Ectodermal cell (in vitro differentiated cells): Measurements from ENCODE around the gene L1CAM. TPM values are rescaled to one million over a fixed set of nuclear protein-coding genes. Genes with fewer than 3 reads are reported as not detected.

ENCODE experiments used
- H3K27ac ChIP-seq: 2 replicates; pipeline ENCODE4 v1.7.0; 2013; ENCODE audit warnings: mild to moderate bottlenecking, low read depth, low read length; ENCODE audit not compliant: insufficient read depth, poor library complexity, severe bottlenecking
- H3K27me3 ChIP-seq: 2 replicates; pipeline ENCODE4 v1.7.0; 2013; ENCODE audit warnings: mild to moderate bottlenecking, low read length; ENCODE audit not compliant: insufficient read depth, control insufficient read depth, poor library complexity, severe bottlenecking
- H3K36me3 ChIP-seq: one replicate; pipeline ENCODE4 v1.7.0; 2013; ENCODE audit warnings: low read length; ENCODE audit not compliant: control insufficient read depth, insufficient read depth
- H3K4me1 ChIP-seq: one replicate; pipeline ENCODE4 v1.7.0; 2013; ENCODE audit warnings: low read length; ENCODE audit not compliant: control insufficient read depth, insufficient read depth
- H3K4me3 ChIP-seq: 2 replicates; pipeline ENCODE4 v1.7.0; 2013; ENCODE audit warnings: low read depth, low read length, control low read depth; ENCODE audit not compliant: insufficient read depth
- H3K9me3 ChIP-seq: 2 replicates; pipeline ENCODE4 v1.7.0; 2013; ENCODE audit warnings: mild to moderate bottlenecking, low read length, moderate library complexity; ENCODE audit not compliant: control insufficient read depth
- WGBS, 2 experiments: methylation state at CpG; one replicate each; pipeline ENCODE4 v1.1.7; 2013; ENCODE audit warnings: missing lambda C conversion rate in 2 of 2; 5-methylcytosine and 5-hydroxymethylcytosine counted together
- polyA plus RNA-seq, 4 experiments: library from polyadenylated mRNA; stranded (reverse); fragments of 50-300 nt; gene quantifications; one replicate each; pipeline ENCODE4 v1.2.3, GENCODE V29; 2013

Gene L1CAM, protein sequence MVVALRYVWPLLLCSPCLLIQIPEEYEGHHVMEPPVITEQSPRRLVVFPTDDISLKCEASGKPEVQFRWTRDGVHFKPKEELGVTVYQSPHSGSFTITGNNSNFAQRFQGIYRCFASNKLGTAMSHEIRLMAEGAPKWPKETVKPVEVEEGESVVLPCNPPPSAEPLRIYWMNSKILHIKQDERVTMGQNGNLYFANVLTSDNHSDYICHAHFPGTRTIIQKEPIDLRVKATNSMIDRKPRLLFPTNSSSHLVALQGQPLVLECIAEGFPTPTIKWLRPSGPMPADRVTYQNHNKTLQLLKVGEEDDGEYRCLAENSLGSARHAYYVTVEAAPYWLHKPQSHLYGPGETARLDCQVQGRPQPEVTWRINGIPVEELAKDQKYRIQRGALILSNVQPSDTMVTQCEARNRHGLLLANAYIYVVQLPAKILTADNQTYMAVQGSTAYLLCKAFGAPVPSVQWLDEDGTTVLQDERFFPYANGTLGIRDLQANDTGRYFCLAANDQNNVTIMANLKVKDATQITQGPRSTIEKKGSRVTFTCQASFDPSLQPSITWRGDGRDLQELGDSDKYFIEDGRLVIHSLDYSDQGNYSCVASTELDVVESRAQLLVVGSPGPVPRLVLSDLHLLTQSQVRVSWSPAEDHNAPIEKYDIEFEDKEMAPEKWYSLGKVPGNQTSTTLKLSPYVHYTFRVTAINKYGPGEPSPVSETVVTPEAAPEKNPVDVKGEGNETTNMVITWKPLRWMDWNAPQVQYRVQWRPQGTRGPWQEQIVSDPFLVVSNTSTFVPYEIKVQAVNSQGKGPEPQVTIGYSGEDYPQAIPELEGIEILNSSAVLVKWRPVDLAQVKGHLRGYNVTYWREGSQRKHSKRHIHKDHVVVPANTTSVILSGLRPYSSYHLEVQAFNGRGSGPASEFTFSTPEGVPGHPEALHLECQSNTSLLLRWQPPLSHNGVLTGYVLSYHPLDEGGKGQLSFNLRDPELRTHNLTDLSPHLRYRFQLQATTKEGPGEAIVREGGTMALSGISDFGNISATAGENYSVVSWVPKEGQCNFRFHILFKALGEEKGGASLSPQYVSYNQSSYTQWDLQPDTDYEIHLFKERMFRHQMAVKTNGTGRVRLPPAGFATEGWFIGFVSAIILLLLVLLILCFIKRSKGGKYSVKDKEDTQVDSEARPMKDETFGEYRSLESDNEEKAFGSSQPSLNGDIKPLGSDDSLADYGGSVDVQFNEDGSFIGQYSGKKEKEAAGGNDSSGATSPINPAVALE
- polyA plus RNA-seq (2013, experiment 1 of 4) = 20.7 TPM
- 21.9 TPM for polyA plus RNA-seq (2013, experiment 2 of 4)
- polyA plus RNA-seq (2013, experiment 3 of 4) = 17.0 TPM
- 17.3 TPM for polyA plus RNA-seq (2013, experiment 4 of 4)

DNA sequence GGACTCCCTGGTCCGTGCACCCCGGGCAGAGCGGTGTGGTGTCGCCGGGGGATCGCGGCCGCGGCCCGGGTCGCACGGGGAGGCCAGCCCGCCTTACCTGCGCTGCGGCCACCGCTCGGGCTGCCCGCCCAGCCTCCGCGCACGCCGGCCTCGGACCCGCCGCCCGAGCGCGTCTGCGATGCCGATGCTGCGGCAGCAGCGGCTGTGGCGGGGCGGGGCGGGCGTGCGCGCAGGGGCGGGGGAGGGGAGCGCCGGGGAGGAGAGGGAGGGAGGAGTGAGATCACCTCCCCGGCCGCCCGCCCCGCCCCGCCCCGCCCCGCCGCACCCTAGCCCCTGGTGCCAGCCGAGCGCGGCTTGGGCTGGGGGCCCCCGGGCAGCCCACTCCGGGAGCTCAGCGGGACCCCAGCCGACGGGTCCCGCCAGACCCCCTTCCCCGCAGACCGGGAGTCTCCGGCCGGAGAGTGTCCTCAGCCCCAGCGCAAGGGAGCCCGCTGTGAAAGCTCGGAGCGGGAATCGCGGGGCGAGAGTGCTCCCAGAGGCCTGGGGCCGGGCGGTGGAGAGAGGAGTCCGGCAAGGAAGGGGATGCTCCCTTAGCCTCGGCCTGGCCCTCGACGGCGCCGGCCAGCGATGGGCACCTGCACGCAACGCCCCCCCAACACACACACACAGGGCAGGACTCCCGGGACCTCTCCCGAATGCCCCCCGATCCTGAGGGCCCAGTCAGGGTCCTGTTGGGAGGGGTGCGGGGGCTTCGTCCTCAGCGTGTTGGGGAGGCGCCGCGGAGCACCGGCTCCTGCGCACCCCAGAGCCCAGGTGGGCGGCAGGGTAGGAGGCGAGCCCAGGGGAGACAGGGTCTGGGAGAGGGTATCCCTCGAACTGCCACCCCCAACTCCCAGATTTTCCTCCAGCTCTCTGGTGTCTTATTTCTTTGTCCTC is at the start of gene L1CAM:
TSS of gene L1CAM (minus strand) at position 206 of the 936 bp plus-strand sequence. CDS start 10,337 bp downstream, outside the sequence.
- peak within 1 kb of the TSS; percentile 43 for H3K4me3 ChIP-seq
- H3K36me3 ChIP-seq = no peaks in the 10 kb centered on the region
- no peaks in the 10 kb centered on the region for H3K9me3 ChIP-seq
- peaks cover 26% of the 10 kb centered on the region for H3K4me1 ChIP-seq
- no peak within 1 kb of the TSS for H3K27ac ChIP-seq
- WGBS, 2 experiments = 1% methylated on average over 79 to 91 of the region's 94 CpGs
- peaks cover 27% of the 10 kb centered on the region for H3K27me3 ChIP-seq

DNA sequence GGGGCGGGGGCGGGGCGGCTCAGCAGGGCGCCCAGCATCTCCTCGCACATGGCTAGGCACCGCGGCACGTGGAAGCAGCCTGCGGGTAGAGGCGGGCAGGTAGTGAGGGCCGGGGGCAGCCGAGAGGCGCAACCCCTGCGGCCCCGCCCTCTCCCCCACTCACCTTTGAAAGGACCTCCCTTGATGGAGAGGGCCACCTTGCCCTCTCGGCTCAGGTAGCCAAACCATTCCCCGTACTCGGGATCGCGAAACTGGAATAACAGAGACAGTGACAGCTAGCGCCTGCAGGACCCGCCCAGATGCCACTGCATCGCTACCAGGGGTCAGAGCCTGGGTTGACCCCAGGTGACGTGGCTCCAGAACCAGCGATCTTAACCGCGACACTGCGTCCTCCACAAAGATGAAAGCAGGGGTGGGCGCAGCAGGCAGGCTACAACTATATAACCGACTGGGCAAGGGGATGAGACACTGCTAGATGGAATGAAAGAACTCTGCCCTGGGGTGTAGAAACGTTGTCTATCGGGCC is 49.4 kb upstream of the L1CAM start:
- Histone ChIP-seq H3K27me3 (no peaks in the 10 kb centered on the region), H3K36me3 (no peaks in the 10 kb centered on the region), H3K9me3 (no peaks in the 10 kb centered on the region), H3K27ac (no peak overlapping the region), H3K4me3 (peak overlapping the region; percentile 4), H3K4me1 (peaks cover 11% of the 10 kb centered on the region)
- 19 to 24% methylated on average over 31 of the region's 32 CpGs for WGBS, 2 experiments

DNA sequence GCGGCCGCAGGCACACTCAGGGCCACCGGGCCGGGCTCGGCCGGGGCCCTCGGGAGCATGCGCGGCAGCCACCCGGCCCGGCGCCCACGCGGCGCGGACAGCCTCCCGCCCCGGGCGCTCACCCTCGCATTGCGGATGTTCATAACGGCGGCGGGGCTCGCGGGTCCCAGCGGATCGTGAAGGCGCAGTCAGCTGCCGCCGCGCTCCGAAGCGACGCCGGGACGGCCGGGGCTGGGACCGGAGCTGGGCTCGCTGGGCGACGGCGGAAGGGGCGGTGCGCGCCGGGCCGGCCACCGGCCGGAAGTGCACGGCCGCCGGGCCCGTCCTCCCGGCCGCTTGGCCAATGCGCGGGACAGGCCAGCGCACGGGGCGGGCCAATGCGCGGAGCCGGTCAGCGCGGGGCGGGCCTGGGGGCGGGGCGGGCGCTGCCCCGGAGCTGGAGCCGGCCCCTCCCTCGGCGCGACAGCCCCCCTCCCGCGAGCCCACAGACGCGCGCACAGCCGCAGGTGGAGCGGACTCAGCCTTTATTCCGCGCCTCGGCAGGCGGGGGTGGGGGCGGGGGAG is 48.9 kb upstream of the L1CAM start, which contains the start of gene NAA10:
TSS of gene NAA10 (minus strand) at position 276 of the 564 bp plus-strand sequence. CDS start at position 143, 133 bp downstream.
- Histone ChIP-seq H3K9me3 (no peaks in the 10 kb centered on the region), H3K4me3 (peak within 1 kb of the TSS; percentile 71), H3K4me1 (peaks cover 9% of the 10 kb centered on the region), H3K36me3 (no peaks in the 10 kb centered on the region), H3K27me3 (no peaks in the 10 kb centered on the region), H3K27ac (no peak within 1 kb of the TSS)
- WGBS, 2 experiments = 0 to 1% methylated on average over 73 to 80 of the region's 87 CpGs

DNA sequence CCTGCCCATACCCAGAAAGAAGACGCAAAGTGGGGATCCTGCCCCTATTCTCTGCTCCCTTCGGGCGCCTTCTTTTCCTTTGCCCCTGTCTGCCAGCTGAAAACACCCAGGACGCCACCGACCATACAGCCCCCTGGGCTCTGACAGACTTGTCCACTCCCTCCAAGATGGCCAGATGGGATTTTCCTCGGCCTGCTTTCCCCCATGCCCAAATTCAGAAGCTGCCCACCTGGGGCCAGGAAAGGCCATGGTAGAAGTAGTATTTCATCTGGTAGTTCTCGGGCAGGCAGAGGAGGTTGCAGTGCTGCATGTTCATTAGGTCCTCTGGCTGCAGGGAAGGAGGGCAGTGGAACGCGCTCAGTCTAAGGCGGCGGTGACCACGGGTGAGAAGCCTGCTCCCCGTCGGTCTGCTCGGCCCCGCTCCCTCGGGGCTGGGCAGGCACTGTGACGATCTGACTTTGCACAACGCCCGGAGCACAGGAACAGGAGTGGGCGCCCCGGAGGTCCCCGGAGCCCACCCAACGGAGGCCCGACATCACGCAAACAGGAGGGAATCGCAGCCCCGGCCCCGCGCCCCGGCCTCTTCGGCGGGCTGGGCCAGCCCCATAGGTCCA is 48.3 kb upstream of the L1CAM start:
- Histone ChIP-seq H3K27me3 (no peaks in the 10 kb centered on the region), H3K4me3 (peak overlapping the region; percentile 71), H3K4me1 (peaks cover 7% of the 10 kb centered on the region), H3K27ac (no peak overlapping the region), H3K36me3 (no peaks in the 10 kb centered on the region), H3K9me3 (no peaks in the 10 kb centered on the region)
- 6 to 7% methylated on average over 33 of the region's 33 CpGs for WGBS, 2 experiments

DNA sequence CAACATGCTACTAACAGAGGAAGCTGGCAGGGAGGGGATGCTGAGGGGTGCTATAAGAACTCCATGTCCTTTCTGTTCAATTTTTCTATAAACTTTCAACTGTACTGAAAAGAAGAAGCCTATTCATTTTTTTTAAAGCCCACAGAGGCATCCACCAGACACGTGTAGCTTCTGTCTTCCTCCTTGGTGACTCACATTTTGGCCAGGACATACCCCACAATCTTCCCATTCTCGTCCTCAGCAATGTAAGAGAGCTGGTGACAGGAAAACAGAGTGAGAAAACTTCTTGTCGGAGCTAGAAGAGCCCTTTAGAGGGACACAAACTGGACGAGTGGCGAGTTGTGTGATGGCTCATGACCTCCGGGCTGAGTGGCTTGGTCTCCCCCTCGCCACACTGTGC is 47.8 kb upstream of the L1CAM start:
- H3K9me3 ChIP-seq = no peaks in the 10 kb centered on the region
- H3K36me3 ChIP-seq = no peaks in the 10 kb centered on the region
- H3K4me3 ChIP-seq = peak overlapping the region; percentile 71
- 69 to 72% methylated on average over 7 of the region's 7 CpGs for WGBS, 2 experiments
- H3K27ac ChIP-seq = no peak overlapping the region
- no peaks in the 10 kb centered on the region for H3K27me3 ChIP-seq
- H3K4me1 ChIP-seq = peaks cover 7% of the 10 kb centered on the region

DNA sequence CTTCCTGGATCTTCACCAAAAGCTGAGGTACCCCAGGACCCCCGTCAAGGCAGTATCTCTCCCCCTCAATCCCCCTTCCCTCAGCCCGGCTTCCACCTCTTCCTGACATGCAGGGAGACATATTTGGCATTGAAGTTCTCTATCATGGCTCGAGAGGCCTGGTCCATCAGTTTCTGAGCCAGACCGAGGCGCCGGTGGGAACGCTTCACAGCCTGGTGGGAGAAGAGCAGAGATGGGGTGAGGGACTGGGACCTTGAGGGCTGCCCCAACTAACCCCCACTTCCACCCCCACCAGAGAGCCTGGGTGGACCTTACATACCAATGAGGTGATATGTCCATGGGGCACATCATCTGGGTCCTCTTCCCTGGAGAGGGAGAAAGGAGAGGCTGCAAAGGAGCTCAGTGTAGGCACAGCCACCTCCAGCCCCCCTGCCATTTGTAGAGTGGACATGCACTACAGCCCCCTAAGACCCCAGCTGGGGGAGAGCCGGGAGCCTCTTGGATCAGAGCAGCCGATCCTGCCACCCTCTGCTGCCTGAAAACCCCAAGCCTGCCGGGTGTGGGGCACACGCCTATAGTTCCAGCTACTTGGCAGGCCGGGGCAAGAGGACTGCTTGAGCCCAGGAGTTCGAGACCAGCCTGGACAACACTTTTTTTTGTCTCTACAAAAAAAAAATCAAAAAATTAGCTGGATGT is 46.4 kb upstream of the L1CAM start:
- H3K27me3 ChIP-seq = no peaks in the 10 kb centered on the region
- WGBS, 2 experiments = 93 to 94% methylated on average over 12 to 13 of the region's 13 CpGs
- no peaks in the 10 kb centered on the region for H3K36me3 ChIP-seq
- H3K27ac ChIP-seq = no peak overlapping the region
- H3K4me3 ChIP-seq = no peak overlapping the region
- peaks cover 7% of the 10 kb centered on the region for H3K4me1 ChIP-seq
- H3K9me3 ChIP-seq = no peaks in the 10 kb centered on the region

DNA sequence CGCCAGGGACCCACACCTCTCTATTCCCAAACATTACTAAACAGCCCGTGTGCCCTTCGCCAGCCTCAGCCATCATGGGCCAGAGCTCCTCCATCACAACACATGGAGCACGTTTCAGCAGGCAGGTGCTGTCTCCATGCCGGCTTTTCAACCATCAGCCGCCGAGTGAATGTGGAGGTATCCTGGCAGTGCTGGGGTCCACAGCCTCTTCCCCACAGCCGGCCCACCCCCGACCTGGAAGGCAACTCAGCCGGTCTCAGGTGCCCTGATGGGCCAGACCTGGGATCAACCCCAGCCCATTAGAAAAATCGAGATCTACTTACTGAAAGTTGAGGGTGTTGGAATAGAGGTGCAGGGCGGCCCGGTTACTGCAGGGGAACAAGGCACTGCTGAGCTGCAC is 45.8 kb upstream of the L1CAM start:
- H3K4me3 ChIP-seq = no peak overlapping the region
- H3K4me1 ChIP-seq = peaks cover 13% of the 10 kb centered on the region
- H3K9me3 ChIP-seq = no peaks in the 10 kb centered on the region
- no peaks in the 10 kb centered on the region for H3K36me3 ChIP-seq
- no peaks in the 10 kb centered on the region for H3K27me3 ChIP-seq
- no peak overlapping the region for H3K27ac ChIP-seq
- 95 to 96% methylated on average over 13 of the region's 13 CpGs for WGBS, 2 experiments

DNA sequence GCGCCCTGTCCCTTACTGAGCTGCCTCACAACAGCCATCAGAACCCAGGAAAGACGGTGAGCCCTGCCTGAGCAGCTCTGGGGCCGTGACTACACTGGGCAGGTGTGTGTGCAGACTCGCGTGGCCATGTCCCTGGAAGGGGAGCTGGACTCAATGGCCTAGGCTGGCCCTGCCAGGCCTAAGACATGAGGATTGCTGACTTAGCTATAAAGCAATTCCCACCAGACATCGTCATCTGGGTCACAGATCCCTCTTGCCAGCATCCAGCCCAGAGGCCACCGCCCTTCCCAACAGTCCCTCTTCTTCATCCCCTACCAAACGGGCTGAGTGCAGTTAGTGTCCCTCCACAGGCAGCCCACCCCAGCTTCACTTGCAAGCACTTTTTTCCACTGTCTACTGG is 45.2 kb upstream of the L1CAM start:
- Histone ChIP-seq H3K36me3 (no peaks in the 10 kb centered on the region), H3K4me3 (no peak overlapping the region), H3K27me3 (no peaks in the 10 kb centered on the region), H3K27ac (no peak overlapping the region), H3K9me3 (no peaks in the 10 kb centered on the region), H3K4me1 (peaks cover 18% of the 10 kb centered on the region)
- WGBS, 2 experiments = 95 to 96% methylated on average over 8 of the region's 8 CpGs
